HepG2 (cell line): ENCODE measurements around the gene PPP4R4. TPM values are rescaled to one million over a fixed set of nuclear protein-coding genes. Genes with fewer than 3 reads are reported as not detected.

Source experiments
- DMAP1 ChIP-seq: IDR thresholded peaks from 2 replicates; pipeline ENCODE4 v1.6.1; 2016
- ETV5 ChIP-seq: IDR thresholded peaks from 2 replicates; pipeline ENCODE4 v1.6.1; 2018; ENCODE audit warnings: missing biosample characterization, missing genetic modification reagents, inconsistent platforms, borderline replicate concordance
- FOXA1 ChIP-seq, 2 experiments: fragments of 450-650 bp in 1 of 2; sonication (generic) in 1 of 2; formaldehyde crosslinking in 1 of 2; IDR thresholded peaks; 2 replicates each; pipeline versions ENCODE4 v1.4.0 to v1.6.1; 2016 to 2020; ENCODE audit warnings: missing genetic modification reagents in 1 of 2
- HMGA1 ChIP-seq: sonication (generic); formaldehyde crosslinking; conservative IDR thresholded peaks from 2 replicates; pipeline ENCODE4 v1.4.0; 2020; ENCODE audit warnings: missing genetic modification reagents
- JUNB ChIP-seq: sonication (generic); formaldehyde crosslinking; IDR thresholded peaks from 2 replicates; pipeline ENCODE4 v1.8.0; 2022; ENCODE audit warnings: missing genetic modification reagents, mild to moderate bottlenecking, borderline replicate concordance
- KAT7 ChIP-seq: IDR thresholded peaks from 2 replicates; pipeline ENCODE4 v1.6.1; 2018; ENCODE audit warnings: borderline replicate concordance, missing compliant biosample characterization
- LCORL ChIP-seq, 2 experiments: fragments of 450-650 bp in 1 of 2; sonication (generic) in 1 of 2; formaldehyde crosslinking in 1 of 2; IDR thresholded peaks; 2 replicates each; pipeline versions ENCODE4 v1.5.0 to v1.6.1; 2017 to 2020; ENCODE audit warnings: antibody characterized with exemption in 1 of 2, missing genetic modification reagents in 1 of 2
- NFE2L1 ChIP-seq: sonication (generic); formaldehyde crosslinking; IDR thresholded peaks from 2 replicates; pipeline ENCODE4 v1.4.0; 2020; ENCODE audit warnings: missing genetic modification reagents, mild to moderate bottlenecking, borderline replicate concordance
- RAD51 ChIP-seq: fragments of 450-650 bp; IDR thresholded peaks from 2 replicates; pipeline ENCODE4 v1.6.1; 2016; ENCODE audit warnings: borderline replicate concordance
- RFX3 ChIP-seq: IDR thresholded peaks from 2 replicates; pipeline ENCODE4 v1.6.1; 2016; ENCODE audit warnings: missing biosample characterization, missing genetic modification reagents
- SMARCE1 ChIP-seq: fragments of 450-650 bp; IDR thresholded peaks from 2 replicates; pipeline ENCODE4 v1.6.1; 2017; ENCODE audit warnings: borderline replicate concordance
- STAG1 ChIP-seq: sonication (generic); formaldehyde crosslinking; IDR thresholded peaks from 2 replicates; pipeline ENCODE4 v1.4.0; 2020; ENCODE audit warnings: missing genetic modification reagents
- ZBTB3 ChIP-seq: sonication (generic); formaldehyde crosslinking; IDR thresholded peaks from 2 replicates; pipeline ENCODE4 v1.4.0; 2020; ENCODE audit warnings: low read depth, mild to moderate bottlenecking, moderate library complexity, missing genetic modification reagents, borderline replicate concordance
- ZNF501 ChIP-seq: sonication (generic); formaldehyde crosslinking; IDR thresholded peaks from 2 replicates; pipeline ENCODE4 v1.5.1; 2020; ENCODE audit warnings: mild to moderate bottlenecking, moderate library complexity, missing genetic modification reagents
- ZNF782 ChIP-seq: sonication (generic); formaldehyde crosslinking; IDR thresholded peaks from 2 replicates; pipeline ENCODE4 v1.4.0; 2020; ENCODE audit warnings: missing genetic modification reagents, mild to moderate bottlenecking, borderline replicate concordance
- polyA plus RNA-seq, 8 experiments: library from polyadenylated mRNA; depleted of rRNA in 3 of 8; stranded (reverse) in 7 of 8; unstranded in 1 of 8; fragments of >200 nt; fragmentation: Illumina TruSeq in 4 of 8; extraction: Trizol in 4 of 8; gene quantifications; 2 replicates each; pipeline versions ENCODE4 v1.2.1 to v1.2.3, GENCODE V29; 2011 to 2016; ENCODE audit warnings: low read depth in 4 of 8, missing spikeins in 1 of 8, mixed read lengths in 1 of 8; ENCODE audit not compliant: insufficient read depth in 1 of 8
- total RNA-seq, 5 experiments: library from RNA; depleted of rRNA; stranded (reverse); fragments of >200 nt; fragmentation: Illumina TruSeq; extraction: Trizol; gene quantifications; 2 replicates each; pipeline ENCODE4 v1.2.3, GENCODE V29; 2016; ENCODE audit warnings: low read depth in 1 of 5
- TF ChIP-seq, protein P1 (sequence below): sonication (generic); formaldehyde crosslinking; IDR thresholded peaks from 2 replicates; pipeline ENCODE4 v1.4.0; 2020; ENCODE audit warnings: missing genetic modification reagents
- TF ChIP-seq, protein P2 (sequence below): sonication (generic); formaldehyde crosslinking; conservative IDR thresholded peaks from 2 replicates; pipeline ENCODE4 v1.4.0; 2020; ENCODE audit warnings: missing genetic modification reagents
- TF ChIP-seq, protein P3 (sequence below): sonication (generic); formaldehyde crosslinking; IDR thresholded peaks from 2 replicates; pipeline ENCODE4 v1.5.1; 2020; ENCODE audit warnings: missing genetic modification reagents, mild to moderate bottlenecking, borderline replicate concordance
- TF ChIP-seq, protein P4 (sequence below): sonication (generic); formaldehyde crosslinking; IDR thresholded peaks from 2 replicates; pipeline ENCODE4 v1.8.1; 2022; ENCODE audit warnings: mild to moderate bottlenecking, missing genetic modification reagents
- TF ChIP-seq, protein P5 (sequence below): sonication (generic); formaldehyde crosslinking; IDR thresholded peaks from 2 replicates; pipeline ENCODE4 v1.4.0; 2020; ENCODE audit warnings: mild to moderate bottlenecking, missing genetic modification reagents

The PPP4R4 gene
- total and polyA plus RNA-seq, 2 of the 13 experiments (the other 11 are each of a cell fraction or from before 2014, with no cell fraction given), result 9.5 to 19.8 TPM

DNA sequence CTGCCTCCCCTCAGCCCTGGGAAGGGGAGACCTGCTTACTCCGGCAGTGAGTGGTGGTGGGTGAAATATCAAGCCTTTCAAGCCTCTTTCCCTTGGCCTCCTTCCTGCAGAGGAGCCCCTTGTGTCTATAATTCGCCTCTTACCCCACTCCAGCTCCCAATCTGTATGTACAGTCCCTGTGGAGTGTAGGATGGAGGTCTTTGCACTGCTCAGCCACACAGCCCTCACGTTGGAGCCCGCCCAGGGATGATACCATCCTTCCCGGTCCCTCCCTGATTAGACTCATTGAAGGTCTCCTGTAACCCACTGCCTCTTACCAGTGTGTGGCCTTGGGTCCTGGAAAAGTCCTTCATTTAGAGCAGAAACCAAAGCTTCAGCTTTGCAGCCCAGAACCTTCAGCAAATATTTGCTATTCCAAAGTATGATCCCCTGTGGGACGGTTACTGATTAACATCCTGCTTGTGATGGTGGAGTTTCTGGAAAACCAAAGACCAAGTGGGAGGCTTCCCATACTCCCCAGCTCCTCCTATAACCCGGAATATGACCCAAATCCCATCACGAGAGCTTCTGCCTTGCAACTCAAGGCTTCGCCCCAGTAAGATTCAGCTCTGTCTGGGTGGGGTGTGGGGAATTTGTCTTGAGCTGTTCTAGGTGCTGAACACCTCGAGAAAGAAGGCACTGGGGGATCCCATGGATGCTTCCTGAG, 118.9 kb downstream of the PPP4R4 start, which contains the start of gene SERPINA10 (continued):
- TF ChIP-seq, protein P1, sequence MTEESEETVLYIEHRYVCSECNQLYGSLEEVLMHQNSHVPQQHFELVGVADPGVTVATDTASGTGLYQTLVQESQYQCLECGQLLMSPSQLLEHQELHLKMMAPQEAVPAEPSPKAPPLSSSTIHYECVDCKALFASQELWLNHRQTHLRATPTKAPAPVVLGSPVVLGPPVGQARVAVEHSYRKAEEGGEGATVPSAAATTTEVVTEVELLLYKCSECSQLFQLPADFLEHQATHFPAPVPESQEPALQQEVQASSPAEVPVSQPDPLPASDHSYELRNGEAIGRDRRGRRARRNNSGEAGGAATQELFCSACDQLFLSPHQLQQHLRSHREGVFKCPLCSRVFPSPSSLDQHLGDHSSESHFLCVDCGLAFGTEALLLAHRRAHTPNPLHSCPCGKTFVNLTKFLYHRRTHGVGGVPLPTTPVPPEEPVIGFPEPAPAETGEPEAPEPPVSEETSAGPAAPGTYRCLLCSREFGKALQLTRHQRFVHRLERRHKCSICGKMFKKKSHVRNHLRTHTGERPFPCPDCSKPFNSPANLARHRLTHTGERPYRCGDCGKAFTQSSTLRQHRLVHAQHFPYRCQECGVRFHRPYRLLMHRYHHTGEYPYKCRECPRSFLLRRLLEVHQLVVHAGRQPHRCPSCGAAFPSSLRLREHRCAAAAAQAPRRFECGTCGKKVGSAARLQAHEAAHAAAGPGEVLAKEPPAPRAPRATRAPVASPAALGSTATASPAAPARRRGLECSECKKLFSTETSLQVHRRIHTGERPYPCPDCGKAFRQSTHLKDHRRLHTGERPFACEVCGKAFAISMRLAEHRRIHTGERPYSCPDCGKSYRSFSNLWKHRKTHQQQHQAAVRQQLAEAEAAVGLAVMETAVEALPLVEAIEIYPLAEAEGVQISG, result peak; percentile 76
- no peak for TF ChIP-seq JUNB (CRISPR knock-in tag)
- no peak for TF ChIP-seq NFE2L1 (CRISPR knock-in tag)
- TF ChIP-seq ZBTB3 (CRISPR knock-in tag), result no peak
- TF ChIP-seq, protein P2, sequence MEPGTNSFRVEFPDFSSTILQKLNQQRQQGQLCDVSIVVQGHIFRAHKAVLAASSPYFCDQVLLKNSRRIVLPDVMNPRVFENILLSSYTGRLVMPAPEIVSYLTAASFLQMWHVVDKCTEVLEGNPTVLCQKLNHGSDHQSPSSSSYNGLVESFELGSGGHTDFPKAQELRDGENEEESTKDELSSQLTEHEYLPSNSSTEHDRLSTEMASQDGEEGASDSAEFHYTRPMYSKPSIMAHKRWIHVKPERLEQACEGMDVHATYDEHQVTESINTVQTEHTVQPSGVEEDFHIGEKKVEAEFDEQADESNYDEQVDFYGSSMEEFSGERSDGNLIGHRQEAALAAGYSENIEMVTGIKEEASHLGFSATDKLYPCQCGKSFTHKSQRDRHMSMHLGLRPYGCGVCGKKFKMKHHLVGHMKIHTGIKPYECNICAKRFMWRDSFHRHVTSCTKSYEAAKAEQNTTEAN, result no peak; the same call in 1 of the 2 replicates
- 0 out of 2 replicates have a peak, but pooled peaks have one; percentile 5 for TF ChIP-seq SMARCE1
- peak; percentile 43; the same call in 1 of the 2 replicates for TF ChIP-seq ETV5 (CRISPR knock-in tag)
- TF ChIP-seq RFX3 (CRISPR knock-in tag), result no peak
- TF ChIP-seq RAD51, result no peak
- TF ChIP-seq DMAP1, result peak; percentile 68; the same call in 1 of the 2 replicates
- peak; percentile 63; the same call in 1 of the 2 replicates for TF ChIP-seq ZNF782 (CRISPR knock-in tag)
- TF ChIP-seq FOXA1 (IDR thresholded peaks at IDR 0.05), result no peak
- peak; percentile 79 for TF ChIP-seq FOXA1 (CRISPR knock-in tag; IDR thresholded peaks at IDR 0.05)
- TF ChIP-seq HMGA1, result no peak
- peak; percentile 45; the same call in 1 of the 2 replicates for TF ChIP-seq KAT7 (CRISPR knock-in tag)
- TF ChIP-seq STAG1 (CRISPR knock-in tag), result peak; percentile 8; the same call in 1 of the 2 replicates
- no peak for TF ChIP-seq LCORL (IDR thresholded peaks at IDR 0.05)
- peak; percentile 90 for TF ChIP-seq LCORL (CRISPR knock-in tag; IDR thresholded peaks at IDR 0.05)
- TF ChIP-seq ZNF501 (CRISPR knock-in tag), result peak; percentile 50; the same call in 1 of the 2 replicates
- TF ChIP-seq, protein P3, sequence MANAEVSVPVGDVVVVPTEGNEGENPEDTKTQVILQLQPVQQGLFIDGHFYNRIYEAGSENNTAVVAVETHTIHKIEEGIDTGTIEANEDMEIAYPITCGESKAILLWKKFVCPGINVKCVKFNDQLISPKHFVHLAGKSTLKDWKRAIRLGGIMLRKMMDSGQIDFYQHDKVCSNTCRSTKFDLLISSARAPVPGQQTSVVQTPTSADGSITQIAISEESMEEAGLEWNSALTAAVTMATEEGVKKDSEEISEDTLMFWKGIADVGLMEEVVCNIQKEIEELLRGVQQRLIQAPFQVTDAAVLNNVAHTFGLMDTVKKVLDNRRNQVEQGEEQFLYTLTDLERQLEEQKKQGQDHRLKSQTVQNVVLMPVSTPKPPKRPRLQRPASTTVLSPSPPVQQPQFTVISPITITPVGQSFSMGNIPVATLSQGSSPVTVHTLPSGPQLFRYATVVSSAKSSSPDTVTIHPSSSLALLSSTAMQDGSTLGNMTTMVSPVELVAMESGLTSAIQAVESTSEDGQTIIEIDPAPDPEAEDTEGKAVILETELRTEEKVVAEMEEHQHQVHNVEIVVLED, result peak; percentile 54; the same call in 1 of the 2 replicates
- TF ChIP-seq, protein P4, sequence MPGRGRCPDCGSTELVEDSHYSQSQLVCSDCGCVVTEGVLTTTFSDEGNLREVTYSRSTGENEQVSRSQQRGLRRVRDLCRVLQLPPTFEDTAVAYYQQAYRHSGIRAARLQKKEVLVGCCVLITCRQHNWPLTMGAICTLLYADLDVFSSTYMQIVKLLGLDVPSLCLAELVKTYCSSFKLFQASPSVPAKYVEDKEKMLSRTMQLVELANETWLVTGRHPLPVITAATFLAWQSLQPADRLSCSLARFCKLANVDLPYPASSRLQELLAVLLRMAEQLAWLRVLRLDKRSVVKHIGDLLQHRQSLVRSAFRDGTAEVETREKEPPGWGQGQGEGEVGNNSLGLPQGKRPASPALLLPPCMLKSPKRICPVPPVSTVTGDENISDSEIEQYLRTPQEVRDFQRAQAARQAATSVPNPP (CRISPR knock-in tag), result peak; percentile 87
- TF ChIP-seq, protein P5, sequence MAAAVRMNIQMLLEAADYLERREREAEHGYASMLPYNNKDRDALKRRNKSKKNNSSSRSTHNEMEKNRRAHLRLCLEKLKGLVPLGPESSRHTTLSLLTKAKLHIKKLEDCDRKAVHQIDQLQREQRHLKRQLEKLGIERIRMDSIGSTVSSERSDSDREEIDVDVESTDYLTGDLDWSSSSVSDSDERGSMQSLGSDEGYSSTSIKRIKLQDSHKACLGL (CRISPR knock-in tag), result no peak
